Measurements from ENCODE around the gene TAS2R1.
"Not testable (repeated sequence)": the region's sequence is repeated elsewhere in the genome, so short reads cannot be mapped to it uniquely, and the experiment has no call there.

The TAS2R1 gene

DNA sequence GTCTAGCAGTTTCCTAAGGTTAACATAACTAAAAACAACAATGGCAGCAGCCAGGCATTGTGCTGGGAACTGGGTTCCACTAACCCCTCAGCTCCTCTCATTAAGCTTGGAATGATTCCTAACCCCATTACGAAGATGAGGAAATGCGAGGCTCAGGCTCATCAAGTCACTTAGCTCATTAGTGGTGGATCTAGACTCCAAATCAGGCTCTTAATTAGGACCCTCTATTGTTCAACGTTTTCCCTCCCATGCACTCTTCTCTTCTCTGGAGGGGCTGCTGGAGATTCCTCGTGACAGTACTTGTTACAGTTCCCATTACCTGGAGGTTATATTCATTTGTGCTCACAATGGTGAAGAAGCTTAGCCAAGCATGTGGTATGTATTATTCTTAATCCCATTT is 6.5 kb downstream of the TAS2R1 start:
- DNase-seq, result no peak

DNA sequence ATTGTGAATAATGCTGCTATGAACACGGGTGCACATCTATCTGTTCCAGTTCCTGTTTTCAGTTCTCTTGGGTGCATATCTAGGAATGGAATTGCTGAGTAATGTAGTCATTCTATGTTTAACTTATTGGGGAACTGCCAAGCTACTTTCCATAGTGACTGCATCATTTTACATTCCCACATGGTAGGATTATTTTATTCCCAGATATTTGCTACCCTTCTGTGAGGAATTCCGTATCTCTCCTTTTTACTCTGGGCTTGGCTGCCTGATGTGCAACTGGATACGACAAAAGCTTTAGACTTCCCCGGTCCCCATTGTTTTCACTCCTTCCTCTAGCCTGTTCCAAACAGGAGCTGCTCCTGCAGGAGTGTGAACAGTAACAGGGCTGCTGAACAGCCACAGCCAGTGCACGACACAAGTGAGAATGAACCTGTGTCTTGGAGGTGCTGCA is 7.2 kb downstream of the TAS2R1 start:
- DNase-seq, result no peak

DNA sequence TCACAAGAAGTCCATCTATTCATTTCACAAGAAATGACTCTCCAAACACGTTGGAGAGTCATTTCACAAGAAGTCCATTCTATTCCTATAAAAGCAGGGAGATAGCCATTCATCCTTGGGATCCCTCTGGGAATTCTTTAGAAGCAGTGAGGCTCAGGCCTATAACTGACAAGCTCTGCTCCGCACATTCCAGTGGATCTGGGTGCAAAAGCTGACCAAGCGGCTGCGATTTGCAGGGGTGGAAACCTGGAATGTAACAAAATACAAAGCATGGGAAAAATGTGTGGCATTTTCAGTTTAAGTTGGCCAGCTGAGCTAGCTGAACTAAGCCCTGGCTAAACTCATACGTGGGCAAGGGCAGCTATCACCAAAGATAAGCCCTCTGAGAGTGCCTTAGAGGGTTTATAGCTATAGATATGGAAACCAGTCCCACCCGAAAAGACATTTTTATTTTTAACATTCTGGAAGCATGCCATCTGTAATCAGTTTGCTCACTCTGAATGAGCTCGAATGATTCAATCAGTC is 8.7 kb downstream of the TAS2R1 start:
- DNase-seq, result no peak

DNA sequence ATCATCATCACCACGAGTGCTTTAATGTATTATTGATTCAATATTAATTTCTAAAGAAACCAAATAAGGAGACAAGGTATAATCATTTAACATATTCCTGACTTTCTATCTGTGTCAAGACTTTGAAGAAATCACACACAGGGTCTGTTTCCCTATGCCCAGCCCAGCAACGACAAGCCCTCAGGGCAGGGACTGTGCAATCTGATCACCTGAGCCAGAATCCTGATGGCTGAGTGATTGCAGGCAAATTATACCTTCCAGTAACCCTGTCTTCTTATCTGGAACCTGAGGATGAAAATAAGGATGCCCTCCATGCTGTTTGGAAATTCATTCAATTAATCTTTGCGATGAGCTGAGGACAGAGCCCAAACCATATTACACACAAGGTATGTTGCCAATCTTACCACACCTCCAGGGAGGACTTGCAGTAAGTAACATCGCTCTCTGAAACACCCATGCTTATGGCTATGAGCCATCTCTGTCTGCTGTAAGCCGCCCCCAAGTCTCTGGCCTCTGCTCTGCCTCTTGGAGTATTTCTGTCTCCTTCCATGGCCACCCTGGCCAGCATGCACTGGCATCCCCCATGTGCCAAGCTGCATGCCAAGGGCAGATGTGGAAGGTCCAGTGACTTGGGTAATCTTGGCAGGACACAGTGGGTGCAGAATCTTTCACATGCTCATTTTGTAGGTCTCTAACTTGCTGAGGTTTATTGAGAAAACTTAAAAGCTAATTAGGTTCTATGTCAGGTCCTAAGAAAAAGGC is 10.6 kb downstream of the TAS2R1 start:
- DNase-seq, result no peak

DNA sequence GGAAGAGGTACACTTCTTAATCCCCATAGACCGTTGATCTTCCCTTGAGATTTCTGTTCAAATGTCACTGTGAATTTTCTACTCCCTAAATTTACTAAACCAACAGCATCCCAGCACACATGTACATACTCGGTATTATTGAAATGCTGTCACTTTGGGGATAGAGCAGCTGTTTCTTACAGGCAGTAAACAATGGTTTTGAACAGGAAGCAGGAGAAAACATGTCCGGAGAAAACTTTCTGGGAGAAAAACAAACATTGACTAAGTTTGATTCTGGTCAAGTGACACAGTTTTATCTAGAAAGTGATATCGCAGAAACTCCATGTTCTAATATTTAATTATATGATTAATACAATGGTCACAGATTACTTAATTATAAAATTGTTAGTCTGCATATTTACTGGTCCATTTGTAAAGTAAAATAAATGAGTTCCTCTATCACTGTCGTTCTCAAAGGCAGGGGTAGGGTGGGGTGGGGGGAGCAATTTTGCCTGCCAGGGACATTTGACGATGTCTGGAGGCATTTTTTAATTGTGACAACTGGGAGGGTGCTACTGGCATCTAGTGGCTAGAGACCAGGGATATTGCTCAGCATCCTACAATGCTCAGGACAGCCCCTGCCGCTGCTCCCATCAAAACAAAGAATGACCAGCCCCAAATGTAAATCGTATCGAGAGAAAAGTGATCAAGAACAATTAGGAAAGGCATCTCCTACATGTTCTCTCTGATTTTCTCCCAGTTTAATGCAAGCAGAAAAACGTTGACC is 12.2 kb downstream of the TAS2R1 start:
- DNase-seq, result no peak

DNA sequence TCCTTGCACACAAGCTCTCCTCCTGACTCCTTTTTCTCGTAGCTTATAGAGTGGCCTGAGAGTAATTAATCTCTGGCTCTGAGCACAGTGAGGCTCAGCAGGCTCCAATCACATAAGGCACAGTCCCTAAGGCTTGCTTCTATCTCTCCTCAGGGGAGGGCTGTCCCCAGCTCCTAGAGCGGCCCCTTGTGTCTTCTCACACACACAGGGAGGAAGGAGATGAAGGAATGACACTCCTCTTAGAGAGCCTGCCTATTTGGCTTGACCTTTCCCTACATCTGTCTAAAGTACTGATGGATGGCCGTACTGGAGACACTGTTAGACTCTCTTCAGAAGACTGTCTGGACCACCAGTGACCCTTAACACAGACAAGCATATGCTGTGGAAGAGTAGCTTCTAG is 12.9 kb downstream of the TAS2R1 start:
- DNase-seq, result no peak

DNA sequence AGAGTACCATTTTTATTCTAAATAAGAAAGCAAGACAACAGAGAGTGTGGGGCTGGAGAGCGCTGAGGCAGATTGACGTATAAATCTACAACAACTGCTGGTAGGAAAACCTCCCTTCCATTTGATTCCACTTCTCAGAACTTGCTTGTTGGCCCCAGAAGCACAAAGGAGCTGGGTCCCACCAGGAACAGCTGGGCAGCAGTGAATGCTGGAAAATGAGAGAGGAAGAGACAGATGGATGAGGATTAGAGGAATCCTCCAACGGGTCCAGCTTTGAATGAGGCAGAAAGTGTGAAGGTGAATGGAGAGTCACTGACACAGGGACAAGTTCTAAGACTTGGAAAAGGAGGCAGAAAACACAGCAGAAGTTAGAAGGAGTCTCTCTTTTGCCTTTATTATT is 14.8 kb downstream of the TAS2R1 start:
- DNase-seq, result no peak

DNA sequence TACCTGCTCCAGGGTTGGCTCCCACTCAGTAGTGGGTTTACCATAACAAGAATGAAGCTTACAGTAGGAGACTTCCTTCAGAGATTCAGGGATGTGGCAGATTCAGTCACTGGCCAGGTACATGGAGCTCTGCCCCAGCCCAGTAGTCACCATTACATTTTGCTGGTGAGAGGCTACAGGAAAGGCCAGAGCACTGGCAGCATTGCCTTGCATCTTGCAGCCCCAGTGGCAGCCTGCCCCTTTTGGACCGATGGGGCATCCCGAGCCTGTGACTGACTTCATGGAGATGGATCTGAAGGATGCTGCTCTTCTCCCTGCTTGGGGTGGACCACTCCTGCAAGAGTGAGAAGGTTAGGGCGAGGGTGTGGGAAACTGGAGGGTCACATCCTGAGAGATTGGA is 16.8 kb downstream of the TAS2R1 start:
- DNase-seq, result no peak

DNA sequence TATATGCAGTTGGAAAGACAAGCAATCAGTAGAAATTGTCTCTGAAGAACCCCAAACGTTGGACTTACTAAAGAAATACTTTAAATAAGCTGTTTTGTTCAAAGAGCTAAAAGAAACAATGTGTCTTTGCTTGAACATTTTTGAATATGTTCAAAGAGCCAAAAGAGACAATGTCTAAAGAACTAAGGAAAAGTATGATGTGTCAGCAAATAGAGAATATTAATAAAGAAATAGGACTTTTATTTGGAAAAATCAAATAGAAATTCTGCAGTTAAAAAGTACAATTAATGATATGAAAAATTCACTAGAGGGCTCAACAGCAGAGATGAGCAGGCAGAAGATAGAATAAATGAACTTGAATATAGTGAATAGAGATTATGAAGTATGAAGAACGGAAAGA is 19.2 kb downstream of the TAS2R1 start:
- no peak for DNase-seq

DNA sequence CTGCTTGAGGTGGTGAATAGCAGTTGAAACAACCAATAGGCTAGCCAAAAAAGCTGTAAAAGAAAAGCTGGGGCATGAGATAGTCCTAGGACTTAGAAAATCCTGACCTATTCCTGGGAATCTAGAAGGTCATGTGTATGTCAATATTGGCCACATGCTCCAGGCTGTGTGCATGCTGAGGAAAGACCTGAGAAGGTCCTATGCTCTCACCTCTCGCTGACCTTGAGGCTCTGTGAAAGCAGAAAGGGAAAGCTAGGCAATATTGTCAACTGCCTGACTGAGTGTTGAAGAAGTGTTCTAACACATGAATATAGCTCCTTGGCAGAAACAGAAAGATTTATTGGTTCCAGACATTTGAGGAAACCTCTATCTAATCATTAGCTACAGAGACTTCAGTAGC is 19.8 kb downstream of the TAS2R1 start:
- no peak for DNase-seq

DNA sequence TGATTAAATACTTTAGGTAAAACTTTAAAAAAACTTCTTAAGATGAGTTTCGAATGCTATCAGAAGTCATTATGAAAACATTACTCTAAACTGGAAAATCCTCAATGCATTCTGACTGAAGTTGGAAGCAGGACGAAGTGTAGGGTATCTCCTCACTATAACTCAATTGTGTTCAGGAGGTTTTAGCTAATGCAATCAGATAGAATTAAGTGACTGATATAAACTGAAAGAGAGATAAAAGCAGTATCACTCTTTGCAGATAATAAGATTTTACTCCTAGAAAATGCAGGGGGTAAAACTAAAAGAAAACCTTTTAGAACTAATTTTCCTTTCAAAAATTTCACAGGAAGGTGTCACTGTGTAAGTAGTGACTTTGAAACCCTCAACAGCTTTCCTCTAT is 22.1 kb downstream of the TAS2R1 start:
- DNase-seq, result no peak

DNA sequence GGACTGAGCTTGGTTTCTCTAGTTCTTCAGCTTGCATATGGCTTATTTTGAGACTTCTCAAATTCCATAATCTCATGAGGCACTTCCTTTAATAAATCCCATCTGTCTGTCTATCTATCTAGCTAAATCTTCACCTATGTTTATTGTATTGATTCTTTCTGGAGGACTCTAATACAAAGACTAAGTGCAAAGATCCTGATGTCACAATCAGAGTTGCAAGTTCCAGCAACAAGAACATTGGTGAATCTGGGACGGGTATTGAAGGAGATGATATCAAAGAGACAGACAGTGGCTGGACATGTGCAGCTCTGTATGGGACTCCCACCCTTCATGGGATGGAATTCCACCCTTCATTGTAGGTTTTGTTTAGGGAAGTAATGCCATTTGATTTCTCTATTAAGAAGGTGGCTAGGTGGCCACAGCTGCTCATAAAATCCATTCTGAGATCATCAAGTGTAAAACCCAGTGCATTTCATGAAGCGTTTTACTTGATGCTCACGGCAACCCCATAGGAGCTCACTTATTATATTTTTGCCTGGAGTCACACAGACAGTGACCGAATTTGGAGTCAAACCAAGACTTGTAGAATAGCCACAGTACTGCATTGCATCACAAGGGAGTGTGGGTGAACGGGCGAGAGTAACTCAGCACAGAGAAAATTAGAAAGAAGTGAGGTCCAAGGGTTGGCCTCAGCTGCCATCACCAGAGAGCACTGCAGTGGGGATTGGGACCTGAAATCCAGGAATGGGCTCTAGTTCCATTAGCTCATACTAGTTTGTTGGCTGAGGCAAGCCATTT is 24.9 kb downstream of the TAS2R1 start:
- DNase-seq, result no peak

DNA sequence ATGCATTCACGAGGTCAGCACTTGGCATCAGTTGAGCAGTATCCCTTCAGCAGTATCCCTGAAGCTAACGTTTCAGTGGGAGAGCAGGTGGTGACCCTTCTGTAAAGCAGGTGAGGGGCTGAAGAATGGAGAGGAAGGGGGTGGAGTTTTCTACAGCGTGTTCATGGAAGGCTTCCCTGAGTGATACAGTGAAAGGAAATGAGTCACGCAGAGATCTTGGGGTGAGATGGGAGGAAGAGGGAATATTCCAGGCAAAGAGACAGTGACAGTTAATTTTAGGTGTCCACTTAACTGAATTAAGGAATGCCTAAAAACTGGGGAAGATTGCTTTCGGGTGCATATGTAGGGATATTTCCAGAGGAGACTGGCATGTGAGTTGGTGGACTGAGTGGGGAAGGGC is 25.7 kb downstream of the TAS2R1 start:
- no peak for DNase-seq

DNA sequence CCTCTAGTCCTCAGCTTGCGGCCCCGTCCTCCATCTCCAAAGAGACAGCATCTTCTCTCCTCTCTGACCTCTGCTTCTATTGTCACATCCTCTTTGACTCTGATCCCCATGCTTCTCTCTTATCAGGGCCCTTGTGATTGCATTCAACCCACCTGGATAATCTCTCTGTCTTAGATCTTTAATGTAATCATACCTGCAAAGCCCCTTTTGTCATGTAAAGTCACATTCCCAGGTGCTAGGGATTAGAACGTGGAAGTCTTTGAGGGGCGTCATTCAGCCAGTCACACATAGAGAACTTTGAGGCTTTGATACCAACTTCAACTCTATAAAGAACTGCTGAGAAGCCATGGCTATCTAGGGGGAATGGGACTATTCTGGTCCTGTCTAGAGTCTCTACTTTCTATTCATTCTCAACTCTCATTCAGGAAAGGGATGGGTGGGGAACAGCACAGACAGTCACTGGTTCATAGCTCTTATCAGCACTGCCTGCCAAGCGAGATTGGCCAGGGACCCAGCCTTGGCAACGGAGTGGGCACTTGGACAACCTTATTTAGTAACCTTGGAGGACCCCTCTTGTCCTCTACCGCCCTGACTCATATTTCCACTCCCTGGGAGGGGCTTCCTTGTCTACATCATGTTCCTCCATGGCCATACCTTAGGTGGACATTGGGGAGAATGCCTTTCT is 29.0 kb downstream of the TAS2R1 start:
- no peak for DNase-seq

DNA sequence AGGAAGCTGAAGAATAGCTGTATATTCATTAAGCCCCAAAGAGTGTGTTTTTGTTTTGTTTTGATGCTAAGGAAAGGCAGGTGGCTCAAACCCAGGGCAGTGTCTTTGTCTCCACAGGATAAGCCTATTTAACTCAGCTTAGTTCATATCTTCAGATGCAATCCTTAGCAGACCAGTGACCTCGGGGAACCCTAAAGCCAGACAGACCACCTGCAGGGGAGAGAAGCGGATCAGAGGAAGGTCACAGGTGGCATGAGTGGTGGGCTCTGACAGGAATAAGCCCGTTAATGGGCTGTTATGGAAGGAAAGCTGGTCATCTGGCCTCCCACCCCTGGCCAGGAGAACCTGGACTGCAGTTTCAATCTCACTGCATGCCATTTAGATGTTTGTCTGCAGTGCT is 30.8 kb downstream of the TAS2R1 start:
- no peak for DNase-seq

DNA sequence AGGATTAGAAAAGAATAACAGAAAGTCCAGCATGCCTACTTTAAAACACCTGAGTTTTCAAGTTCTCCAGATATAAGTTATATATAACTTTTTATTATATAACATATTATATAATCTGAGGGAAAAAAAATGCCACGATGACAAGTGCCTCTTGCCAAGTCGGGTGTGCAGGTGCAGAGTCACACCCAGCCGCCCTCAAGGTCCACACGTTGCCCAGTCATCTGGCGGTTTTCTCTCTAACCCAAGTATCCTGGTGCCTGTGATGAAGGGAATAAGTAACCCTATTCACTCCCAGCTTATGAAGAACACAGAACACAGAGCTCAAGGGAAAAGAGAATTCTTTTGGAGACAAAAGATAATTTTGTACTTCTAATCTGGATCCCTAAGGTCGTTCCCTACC is 31.8 kb downstream of the TAS2R1 start:
- DNase-seq, result not testable (repeated sequence)

DNA sequence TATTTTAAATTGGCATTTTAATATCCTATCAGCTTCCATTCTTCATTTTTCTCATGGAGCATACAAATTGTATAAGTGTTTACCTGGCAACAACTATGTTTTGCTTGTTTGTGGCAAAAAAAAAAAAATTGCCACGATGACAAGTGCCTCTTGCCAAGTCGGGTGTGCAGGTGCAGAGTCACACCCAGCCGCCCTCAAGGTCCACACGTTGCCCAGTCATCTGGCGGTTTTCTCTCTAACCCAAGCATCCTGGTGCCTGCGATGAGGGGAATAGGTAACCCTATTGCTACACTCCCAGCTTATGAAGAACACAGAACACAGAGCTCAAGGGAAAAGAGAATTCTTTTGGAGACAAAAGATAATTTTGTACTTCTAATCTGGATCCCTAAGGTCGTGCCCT is 32.8 kb downstream of the TAS2R1 start:
- DNase-seq, result not testable (repeated sequence)

DNA sequence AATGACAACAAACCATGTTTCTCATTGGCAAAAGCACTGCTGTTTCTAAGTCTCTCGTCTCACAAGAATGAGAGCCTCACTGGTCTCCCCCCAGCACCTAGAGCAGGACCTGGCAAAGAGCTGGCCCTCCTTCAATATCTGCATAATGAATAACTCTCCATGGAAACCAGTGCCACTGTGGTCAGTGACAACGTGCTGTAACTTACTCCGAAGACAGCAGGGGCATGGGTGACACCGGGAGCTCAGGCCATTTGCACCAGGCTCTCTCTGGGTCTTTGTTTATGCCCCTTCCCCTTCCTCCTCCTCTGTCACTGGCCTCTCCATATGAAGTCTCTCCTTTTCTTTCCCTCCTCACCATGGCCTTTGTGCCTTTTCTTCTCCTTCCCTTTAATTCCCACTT is 33.3 kb downstream of the TAS2R1 start:
- DNase-seq, result no peak

DNA sequence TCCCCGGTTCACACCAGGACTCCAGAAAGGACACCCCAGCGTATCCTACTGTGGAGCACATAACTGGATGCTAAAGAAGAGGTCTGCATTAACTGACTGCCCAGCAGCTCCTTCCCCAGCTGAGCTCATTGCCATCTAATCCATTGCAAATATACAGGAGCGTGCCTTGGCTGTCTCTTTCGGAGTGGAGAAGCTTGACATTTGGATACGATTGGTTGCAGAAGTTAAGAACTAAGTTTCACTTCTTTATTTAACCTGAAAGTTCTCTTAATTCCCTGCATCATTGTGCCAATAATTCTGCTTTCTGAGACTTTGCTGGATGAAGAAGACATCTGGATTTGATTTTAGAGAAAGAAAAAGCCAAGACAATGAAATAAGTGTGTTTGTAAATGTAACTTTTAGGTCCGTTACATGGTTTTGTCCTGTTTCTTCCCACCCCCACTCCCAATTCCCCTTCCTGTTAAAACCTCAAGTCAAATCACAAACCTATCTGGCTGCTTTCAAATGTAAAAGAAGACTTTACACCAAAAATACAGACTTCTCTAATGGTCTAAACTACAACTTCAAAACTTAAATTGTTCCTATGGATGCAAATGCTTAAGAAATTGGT is 33.9 kb downstream of the TAS2R1 start:
- no peak for DNase-seq

DNA sequence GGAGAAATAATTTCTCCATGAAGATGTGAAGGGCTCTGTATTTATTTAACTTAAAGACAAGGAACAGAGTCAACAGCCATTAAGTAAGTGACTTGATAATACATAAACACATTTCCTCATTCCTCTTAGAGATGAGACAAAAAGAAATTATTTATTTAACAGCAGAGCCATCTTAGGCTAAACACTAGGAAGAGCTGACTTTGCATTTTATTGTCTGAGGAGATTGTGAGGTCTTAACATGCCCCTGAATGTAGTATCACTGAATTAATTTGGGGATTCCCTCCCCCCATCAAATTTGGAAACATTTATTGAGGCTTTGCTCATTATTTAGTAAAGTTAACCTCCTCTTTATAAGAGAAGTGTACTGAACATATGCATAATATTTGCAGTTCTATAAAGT is 35.2 kb downstream of the TAS2R1 start:
- DNase-seq, result no peak
